Medulla oblongata (tissue), 1 donor: ENCODE measurements around the gene C6orf163.
"Not testable (repeated sequence)": the region's sequence is repeated elsewhere in the genome, so short reads cannot be mapped to it uniquely, and the experiment has no call there.

Experiments used
- DNase-seq: peaks from one replicate; pipeline ENCODE4 v3.0.0-alpha.2; 2015; ENCODE audit errors: extremely low spot score

The C6orf163 gene

DNA sequence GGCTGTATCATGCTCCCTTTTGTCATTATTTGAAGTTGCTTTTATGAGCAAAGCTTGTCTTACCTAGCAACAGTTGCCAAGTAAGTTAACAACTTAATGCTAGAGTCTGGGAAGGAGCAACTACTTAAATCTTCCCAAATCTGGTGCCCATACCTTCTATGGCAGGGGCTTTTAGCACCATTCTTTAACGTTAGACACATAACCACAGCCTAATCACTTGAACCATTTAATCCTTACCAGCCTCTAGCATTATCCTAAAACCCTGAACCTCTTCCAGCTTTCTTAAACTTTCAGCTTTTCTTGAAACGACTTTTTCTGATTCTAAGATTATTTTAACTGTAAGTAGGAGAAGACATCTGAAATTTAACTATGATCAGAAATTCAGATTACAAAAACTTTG is at the start of gene C6orf163:
Gene C6orf163, plus strand, starts transcription at position 83 of the 400 bp plus-strand sequence. Its CDS starts 287 bp downstream, at position 370.
- DNase-seq, result no peak

DNA sequence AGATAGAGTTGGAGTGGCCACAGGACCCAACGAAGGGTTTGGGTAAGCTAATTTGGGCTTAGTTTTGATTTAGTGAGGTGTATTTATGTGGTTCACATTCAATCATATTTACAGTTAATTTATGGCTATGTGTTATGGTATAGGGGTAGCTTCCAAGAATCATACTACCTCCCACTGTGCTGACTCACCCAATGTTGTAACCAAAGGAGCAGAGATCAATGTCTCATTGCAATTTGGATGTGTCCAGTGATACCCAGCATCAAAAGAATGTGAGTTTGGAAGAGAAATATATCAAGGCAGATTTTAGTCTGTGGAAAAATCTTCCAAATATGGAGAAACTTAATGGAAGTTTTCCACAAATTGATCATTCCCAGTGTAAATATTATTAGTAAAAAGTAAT is 47.5 kb upstream of the C6orf163 start:
- no peak for DNase-seq

- DNase-seq, result not testable (repeated sequence)
Observed at GRCh38 chr6:87301277-87301676, 43.3 kb upstream of the C6orf163 start.

- no peak for DNase-seq
Observed at GRCh38 chr6:87308970-87309369, 35.6 kb upstream of the C6orf163 start.

- no peak for DNase-seq
Observed at GRCh38 chr6:87312860-87313259, 31.8 kb upstream of the C6orf163 start.

DNA sequence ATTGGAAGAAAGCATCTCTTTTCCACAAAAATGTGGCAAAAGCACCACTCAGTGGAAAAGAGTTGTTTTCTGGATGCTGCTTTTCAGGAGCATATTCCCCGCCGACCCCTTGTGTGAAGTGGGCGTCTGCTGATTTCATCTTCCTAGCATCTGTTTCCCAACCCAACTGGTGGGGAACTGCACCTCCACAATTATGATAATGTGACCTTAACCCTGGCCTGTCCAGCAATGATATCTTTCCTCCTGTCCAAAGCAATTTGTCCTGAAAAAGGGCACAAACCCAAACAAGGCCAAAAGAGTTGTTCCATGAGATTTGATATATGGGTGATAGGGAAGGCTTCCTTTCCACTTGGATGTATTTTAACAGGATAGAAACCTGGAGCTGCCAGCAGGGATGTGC is 29.5 kb upstream of the C6orf163 start:
- no peak for DNase-seq

DNA sequence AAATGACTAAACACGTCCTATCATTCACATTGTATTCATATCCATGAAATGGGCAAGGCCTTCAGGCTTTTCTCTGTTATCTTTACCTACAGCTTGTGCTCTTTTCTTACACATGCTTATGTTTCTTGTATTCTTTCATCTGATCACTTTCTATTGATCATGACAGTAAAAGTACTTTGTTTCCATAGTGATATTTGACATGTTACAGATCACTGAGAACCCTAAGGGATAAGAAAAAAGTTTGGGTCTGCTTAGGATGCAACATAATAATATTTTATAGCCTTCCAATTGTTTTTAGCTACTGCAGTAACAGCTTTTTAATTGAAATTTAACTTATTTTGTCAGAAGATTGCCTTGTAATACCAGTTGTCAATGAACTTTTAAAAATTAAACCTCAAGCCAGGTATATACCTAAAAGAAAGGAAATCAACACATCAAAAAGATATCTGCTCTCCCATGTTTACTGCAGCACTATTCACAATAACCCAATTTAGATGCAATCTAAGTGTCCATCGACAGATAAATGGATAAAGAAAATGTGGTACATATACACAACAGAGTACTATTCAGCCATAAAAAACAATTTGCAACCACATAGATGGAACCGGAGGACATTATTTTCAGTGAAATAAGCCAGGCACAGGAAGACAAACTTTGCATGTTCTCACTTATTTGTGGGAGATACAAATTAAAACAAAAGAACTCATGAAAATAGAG is 25.2 kb upstream of the C6orf163 start:
- no peak for DNase-seq

DNA sequence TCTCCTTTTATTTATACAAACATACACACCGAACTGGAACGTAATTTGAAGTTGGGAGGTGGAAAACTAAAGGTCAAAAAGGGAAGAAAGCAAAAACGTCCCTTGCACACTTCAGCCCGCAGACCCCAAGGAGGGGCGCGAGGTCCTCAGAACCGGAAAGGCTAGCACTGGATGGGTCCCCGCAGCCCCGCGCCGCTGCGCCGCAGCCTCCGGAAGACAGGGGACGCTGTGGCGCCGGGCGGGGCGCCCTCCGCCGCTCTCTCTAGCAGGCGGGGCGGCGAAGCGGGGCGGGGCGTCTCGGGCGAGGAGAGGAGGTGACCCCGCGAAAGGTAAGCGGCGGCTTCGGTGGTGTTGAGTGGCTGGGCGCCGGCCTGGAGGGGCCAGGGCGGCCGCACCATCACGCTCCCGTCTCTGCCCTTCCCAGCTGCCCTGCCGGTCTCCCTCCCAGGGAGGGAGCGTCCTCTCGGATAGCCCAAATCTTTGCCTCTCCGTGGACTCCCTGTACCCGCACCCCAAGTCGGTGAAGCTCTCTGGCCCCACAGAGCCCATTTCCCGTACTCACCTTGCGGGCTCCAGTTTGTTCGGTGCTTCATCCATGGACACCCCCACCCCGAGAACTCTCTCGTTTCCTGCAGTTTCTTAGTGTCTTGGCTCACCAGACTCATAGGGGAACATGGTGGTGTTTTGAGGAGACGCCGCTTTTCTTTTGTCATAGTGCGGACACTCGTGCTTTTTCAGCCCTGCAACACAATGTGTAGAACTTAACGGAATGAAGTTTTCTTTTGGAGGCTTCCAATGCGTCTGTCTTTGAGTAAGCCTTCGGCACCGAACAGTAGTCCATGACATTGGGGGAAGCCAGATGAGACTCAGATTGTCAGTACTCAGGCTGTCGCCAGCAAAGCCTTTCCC is 22.1 kb upstream of the C6orf163 start, which contains the start of gene SMIM8:
Gene SMIM8, plus strand, starts transcription at position 285 of the 909 bp plus-strand sequence. CDS start 14,444 bp downstream, outside the sequence.
- peak; percentile 71 for DNase-seq

- DNase-seq, result not testable (repeated sequence)
Observed at GRCh38 chr6:87323880-87324279, 20.7 kb upstream of the C6orf163 start.

- DNase-seq, result no peak
Observed at GRCh38 chr6:87330961-87331360, 13.7 kb upstream of the C6orf163 start.

GRCh38 chr6:87333033-87333432 is 11.6 kb upstream of the C6orf163 start:
- no peak for DNase-seq

GRCh38 chr6:87333591-87334181 is 10.9 kb upstream of the C6orf163 start:
- DNase-seq, result no peak

DNA sequence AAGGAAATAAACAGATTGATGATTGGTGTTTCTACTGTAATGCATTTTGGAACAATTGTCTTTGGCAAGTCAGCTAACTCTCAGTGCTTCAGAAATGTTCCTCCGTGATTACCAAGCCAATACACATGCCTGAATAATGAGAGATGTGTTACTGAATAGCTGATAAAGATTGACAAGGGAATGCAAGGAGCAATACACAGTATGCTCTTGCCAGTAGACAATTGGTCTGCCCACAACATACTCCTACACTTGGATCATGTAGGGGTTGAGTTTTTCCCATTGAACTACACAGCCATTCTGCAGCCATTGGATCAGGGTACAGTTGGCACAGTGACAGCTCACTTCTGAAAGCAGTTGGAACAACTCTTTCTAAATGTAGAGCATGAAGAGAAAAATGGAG is 9.9 kb upstream of the C6orf163 start:
- no peak for DNase-seq

DNA sequence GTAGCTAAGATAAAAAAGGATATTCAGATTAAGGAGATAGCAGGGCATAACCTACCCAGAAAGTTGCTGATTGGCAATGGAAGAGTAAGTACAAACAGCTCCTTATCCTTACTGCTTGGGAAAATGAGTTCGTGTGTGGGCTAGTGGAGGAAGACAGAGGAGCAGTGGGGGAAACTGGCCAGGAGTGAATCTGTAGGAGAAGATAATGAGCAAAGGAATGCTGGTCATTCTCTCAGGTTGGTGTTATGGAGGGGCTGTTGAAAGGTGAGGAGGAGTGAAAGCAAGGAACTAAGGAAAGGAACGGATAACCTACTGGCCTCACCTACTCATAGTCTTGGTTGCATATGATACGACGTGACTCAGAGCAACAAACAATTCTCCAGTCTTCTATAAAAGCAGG is 8.2 kb upstream of the C6orf163 start:
- DNase-seq, result no peak

DNA sequence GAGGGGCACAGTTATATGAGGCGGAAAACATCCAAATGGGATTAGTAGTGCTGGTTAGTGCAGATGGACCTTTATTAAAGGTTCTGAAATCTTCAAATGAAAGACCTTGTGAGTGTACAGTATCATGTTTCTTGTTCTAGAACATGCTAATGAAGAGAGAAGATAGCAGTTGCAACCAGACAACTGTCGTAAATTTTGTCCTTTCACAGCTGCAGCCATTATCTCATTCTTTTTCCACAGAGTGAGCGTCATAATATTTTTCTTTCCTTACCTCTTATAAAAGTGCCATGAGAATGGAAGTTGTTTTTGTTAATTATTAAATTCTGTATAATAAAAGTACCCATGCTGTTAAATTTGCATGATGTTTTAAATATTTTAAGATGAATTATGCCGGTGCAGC is 4.4 kb upstream of the C6orf163 start:
- DNase-seq, result no peak

GRCh38 chr6:87341158-87341557 is 3.5 kb upstream of the C6orf163 start:
- no peak for DNase-seq

GRCh38 chr6:87341899-87342298 is 2.7 kb upstream of the C6orf163 start:
- DNase-seq, result no peak

DNA sequence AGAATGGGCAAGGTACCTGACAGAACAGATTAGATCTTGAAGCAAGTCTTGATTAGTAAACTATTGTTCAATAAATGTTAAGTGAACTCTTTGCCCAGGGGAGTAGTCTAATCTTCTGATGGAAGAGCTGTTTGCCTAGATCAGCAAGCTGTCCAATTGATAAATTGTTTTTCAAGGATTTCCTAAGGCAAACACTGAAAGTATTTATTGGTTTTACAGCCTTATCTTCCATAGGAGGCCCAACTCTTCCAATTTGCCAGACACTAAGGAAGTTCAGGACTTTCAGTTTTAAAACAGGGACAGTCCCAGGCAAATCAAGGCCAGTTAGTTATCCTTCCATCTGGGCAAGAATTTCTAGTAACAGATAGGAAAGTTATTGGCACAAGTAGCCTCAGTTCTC is 1.8 kb upstream of the C6orf163 start:
- no peak for DNase-seq

GRCh38 chr6:87346700-87347099 is 2.1 kb downstream of the C6orf163 start:
- DNase-seq, result no peak

DNA sequence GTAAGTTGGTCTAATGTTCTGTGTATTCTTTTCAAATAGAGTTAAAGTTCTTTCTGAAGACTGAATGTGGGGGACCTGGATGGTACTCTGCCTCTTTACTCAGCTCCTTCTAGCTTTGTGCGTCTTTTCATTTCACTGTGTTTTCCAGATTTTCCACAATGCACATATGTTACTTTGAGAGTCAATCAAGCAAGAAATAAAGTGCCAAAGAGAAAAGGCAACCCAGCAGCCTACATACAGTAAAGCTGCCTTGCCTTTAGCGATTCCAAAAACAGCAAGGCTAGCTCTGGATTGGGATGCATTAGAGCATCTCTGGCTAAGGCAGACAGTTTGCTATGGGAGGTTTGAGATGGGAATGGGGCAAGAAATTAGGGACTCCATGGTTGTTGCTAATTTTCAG is 5.3 kb downstream of the C6orf163 start:
- no peak for DNase-seq

DNA sequence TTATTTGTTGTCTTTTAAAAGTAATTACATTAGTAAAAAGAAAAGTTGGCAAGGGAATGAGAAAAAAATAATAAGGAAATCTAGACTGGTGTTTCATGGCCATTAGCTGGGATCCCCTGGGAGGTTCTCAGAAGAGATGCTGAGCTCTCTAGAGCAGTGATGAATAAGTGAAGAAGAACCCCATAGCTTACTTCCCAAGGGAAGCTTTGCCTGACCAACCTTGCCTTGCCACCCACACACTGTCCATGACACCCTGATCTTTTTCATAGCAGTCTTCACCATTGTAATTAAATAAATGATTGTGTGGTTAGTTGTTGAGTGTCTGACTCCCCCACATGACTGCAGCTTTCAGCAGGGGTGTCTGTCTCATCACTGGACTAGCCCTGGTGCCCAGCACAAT is 5.9 kb downstream of the C6orf163 start:
- DNase-seq, result no peak

GRCh38 chr6:87351583-87351982 is 7.0 kb downstream of the C6orf163 start:
- DNase-seq, result no peak
